Inferior parietal cortex (tissue), 1 donor: ENCODE measurements around the gene BICRAL.
"Not testable (repeated sequence)": the region's sequence is repeated elsewhere in the genome, so short reads cannot be mapped to it uniquely, and the experiment has no call there.

Source experiments
- DNase-seq: peaks from one replicate; pipeline ENCODE4 v3.0.0-alpha.2; 2016; ENCODE audit errors: extremely low spot score

BICRAL gene

DNA sequence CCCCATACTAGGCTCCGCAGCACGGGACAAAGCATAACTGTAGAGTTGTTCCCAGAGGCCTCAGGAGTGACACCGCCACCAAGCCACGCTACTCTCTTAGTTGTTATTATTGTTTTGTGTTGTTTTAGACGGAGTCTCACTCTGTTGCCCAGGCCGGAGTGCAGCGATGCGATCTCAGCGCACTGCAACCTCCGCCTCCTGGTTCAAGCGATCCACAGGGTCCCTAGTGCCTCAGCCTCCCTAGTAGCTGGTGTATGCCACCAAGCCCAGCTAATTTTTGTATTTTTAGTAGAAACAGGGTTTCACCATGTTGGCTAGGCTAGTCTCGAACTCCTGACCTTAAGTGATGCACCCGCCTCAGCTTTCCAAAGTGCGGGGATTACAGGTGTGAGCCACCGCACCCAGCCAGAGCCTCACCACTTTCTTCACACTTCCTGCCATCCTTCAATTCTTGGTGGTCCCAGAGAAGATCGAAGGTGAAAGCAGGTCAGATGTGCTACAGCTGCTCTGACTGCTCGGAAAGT, 109.4 kb downstream of the BICRAL start:
- no peak for DNase-seq

DNA sequence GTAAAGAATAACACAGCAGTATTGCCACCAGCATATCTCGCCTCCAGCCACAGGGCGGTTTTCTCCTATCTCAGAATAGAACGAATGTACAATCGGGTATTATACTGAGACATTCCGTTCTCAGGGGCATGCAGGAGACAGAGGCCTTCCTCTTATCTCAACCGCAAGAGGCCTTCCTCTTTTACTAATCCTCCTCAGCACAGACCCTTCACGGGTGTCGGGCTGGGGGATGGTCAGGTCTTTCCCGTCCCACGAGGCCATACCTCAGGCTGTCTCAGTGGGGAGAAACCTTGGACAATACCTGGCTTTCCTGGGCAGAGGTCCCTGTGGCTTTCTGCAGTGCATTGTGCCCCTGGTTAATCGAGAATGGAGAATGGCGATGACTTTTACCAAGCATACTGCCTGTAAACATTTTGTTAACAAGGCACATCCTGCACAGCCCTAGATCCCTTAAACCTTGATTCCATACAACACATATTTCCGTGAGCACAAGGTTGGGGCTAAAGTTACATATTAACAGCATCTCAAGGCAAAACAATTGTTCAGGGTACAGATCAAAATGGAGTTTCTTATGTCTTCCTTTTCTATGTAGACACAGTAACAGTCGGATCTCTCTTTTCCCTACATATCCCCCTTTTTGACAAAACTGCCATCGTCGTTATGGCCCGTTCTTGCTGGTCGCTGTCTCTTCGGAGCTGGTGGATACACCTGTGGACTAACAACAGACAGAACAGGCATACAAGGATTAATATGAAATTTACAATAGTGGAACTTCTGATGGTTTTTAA, 112.4 kb downstream of the BICRAL start:
- not testable (repeated sequence) for DNase-seq

DNA sequence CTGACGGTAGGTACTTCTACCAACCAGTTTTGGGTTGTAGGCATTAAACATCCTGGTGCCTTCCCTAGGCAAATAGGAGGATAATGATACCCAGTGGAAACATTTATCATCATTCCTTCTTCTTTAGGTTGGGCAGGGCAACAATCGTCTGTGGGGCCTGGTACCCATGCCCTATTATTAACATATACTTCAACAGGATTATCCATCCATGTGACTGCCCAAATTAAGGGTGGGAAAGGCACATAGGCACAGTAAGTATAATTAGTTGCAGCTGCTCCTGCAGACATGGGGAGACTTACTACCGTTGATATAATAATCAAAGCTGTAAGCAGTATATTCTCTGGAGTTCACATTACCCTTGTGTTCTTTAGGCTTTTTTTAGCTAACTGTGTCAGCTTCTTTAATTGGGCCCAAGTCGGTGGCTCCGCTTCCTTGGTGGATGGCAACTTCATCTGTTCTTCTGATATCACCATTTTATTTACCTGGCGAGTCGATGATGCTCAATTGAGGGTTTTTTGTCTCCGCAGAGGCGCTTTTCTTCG, 114.4 kb downstream of the BICRAL start:
- DNase-seq = no peak

- DNase-seq = peak; percentile 90
Measured at GRCh38 chr6:42898891-42899361, 117.1 kb downstream of the BICRAL start.

- DNase-seq = no peak
Measured at GRCh38 chr6:42899871-42900270, 118.0 kb downstream of the BICRAL start.

GRCh38 chr6:42901538-42901957, 119.7 kb downstream of the BICRAL start:
- DNase-seq = peak; percentile 97

- not testable (repeated sequence) for DNase-seq
Measured at GRCh38 chr6:42902429-42903263, 120.8 kb downstream of the BICRAL start.

DNA sequence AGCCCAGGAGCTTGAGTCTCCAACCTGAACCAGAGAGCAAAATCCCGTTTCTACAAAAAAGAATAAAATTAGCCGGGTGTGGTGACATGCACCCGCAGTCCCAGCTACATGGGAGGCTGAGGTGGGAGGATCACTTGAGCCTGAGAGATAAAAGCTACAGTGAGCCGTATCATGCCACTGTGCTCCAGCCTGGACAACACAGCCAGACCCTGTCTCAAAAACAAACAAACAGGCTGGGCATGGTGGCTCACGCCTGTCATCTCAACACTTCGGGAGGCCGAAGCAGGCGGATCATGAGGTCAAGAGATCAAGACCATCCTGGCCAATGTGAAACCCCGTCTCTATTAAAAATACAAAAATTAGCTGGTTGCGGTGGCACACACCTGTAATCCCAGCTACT, 122.6 kb downstream of the BICRAL start:
- no peak for DNase-seq

GRCh38 chr6:42907336-42907735, 125.5 kb downstream of the BICRAL start:
- no peak for DNase-seq

- no peak for DNase-seq
Measured at GRCh38 chr6:42909835-42910234, 128.0 kb downstream of the BICRAL start.

GRCh38 chr6:42911171-42912021, 129.5 kb downstream of the BICRAL start:
- DNase-seq = no peak

GRCh38 chr6:42914546-42914945, 132.7 kb downstream of the BICRAL start:
- DNase-seq = no peak

GRCh38 chr6:42915732-42916131, 133.9 kb downstream of the BICRAL start, which contains the start of gene PTCRA:
Gene PTCRA, plus strand, starts transcription at chr6:42916053. Its CDS starts 17 bp downstream, at chr6:42916070.
- DNase-seq = no peak

DNA sequence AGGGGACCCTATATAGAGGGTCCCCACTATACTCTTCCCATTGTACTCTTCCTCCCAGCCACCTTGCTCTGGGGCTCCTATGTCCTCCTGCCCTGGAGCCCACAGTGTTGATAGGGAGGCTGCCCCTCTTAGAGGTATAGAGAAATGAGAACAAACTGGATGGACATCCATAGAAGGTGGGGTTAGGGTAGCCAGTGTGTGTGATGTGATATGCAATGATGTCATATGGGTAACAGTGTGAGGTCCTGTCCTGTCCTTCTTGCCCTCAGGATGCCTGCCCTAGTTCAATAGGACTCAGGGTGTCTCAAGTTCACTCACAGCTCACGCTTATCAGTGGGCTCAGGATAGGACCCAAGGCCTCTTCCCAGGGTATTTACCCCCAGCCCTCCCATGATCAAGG, 134.4 kb downstream of the BICRAL start:
- no peak for DNase-seq
